HG03025 (cell line): ENCODE data around the gene PCDHA7.
"Not testable (repeated sequence)": the region's sequence is repeated elsewhere in the genome, so short reads cannot be mapped to it uniquely, and the experiment has no call there.

Source experiments
- ATAC-seq: cut with Tn5 transposase; IDR thresholded peaks from one replicate; pipeline ENCODE4 v1.9.1; 2021; ENCODE audit warnings: mild to moderate bottlenecking, moderate library complexity; ENCODE audit not compliant: unreplicated experiment, low FRiP score

The PCDHA7 gene

GRCh38 chr5:140857177-140857986 is 23.3 kb downstream of the PCDHA7 start:
- ATAC-seq: no peak

DNA sequence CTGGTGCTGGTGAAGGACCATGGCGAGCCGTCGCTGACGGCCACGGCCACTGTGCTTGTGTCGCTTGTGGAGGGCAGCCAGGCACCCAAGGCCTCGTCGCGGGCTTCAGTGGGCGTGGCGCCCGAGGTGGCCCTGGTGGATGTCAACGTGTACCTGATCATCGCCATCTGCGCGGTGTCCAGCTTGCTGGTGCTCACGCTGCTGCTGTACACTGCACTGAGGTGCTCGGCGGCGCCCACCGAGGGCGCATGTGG is 23.8 kb downstream of the PCDHA7 start:
- no peak for ATAC-seq

GRCh38 chr5:140862441-140863295 is 28.6 kb downstream of the PCDHA7 start:
- ATAC-seq: no peak

DNA sequence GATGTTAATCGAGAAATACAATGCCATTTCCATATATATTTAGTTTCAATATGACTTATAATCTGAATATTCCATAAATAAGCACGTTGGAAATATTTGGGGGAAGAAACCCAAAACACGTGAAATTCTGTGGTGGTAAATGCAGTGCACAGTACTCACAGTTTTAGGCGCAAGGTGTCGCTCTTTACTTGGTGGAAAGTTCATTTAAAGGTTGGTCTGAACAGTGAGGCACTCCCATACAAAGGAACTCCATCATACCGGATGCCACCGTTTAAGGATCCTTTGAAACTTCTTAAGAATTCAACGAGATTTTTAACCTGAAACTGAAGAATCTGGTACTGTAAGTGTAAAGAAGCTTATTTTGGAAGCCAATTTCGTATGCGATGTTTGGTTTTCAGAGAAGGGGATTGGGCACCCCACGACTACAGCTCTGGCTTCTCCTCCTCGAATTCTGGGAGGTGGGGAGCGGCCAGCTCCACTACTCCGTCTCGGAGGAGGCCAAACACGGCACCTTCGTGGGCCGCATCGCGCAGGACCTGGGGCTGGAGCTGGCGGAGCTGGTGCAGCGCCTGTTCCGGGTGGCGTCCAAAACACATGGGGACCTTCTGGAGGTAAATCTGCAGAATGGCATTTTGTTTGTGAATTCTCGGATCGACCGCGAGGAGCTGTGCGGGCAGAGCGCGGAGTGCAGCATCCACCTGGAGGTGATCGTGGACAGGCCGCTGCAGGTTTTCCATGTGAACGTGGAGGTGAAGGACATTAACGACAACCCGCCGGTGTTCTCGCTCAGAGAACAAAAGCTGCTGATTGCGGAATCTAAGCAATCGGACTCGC is 34.9 kb downstream of the PCDHA7 start, which contains the start of gene PCDHA11:
Gene PCDHA11 (plus strand): TSS at position 237 of the 834 bp plus-strand sequence. CDS start 147 bp downstream, at position 384.
- ATAC-seq: no peak

DNA sequence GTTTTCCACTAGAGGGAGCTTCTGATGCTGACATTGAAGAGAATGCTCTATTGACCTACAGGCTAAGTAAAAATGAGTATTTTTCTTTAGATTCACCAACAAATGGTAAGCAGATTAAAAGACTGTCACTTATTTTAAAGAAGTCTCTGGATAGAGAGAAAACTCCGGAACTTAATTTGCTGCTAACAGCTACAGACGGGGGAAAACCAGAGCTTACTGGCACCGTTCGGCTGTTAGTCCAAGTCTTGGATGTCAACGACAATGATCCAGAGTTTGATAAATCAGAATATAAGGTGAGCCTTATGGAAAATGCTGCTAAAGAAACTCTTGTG is 35.5 kb downstream of the PCDHA7 start:
- no peak for ATAC-seq

GRCh38 chr5:140870221-140871201 is 36.4 kb downstream of the PCDHA7 start:
- ATAC-seq: no peak

DNA sequence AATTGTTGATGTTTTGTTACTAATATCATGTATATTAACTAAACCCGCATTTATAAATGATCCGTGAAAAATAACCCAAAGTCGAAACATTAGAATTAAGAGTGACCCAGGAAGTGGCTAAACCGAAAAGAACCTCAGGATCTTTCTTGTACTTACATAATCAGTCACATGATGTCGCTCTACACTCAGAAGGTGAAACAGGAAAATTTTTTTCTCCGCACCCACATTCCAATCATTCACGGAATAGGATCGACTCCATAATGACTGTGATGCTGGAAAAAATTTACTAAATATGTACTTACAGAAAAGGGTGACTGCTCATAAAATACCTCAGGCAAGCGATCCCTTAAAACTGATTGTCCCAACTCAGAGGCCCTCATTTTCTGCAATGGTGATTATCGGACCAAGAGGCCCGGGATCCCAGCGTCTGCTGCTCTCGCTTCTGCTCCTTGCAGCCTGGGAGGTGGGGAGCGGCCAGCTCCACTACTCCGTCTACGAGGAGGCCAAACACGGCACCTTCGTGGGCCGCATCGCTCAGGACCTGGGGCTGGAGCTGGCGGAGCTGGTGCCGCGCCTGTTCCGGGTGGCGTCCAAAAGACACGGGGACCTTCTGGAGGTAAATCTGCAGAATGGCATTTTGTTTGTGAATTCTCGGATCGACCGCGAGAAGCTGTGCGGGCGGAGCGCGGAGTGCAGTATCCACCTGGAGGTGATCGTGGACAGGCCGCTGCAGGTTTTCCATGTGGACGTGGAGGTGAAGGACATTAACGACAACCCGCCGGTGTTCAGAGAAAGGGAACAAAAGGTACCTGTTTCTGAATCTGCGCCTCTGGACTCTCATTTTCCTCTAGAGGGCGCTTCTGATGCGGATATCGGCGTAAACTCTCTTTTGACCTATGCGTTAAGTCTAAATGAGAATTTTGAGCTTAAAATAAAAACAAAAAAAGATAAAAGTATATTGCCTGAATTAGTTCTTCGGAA is 41.3 kb downstream of the PCDHA7 start, which contains the start of gene PCDHA12:
Gene PCDHA12 (plus strand): TSS at position 224 of the 981 bp plus-strand sequence. CDS start 165 bp downstream, at position 389.
- ATAC-seq: no peak

DNA sequence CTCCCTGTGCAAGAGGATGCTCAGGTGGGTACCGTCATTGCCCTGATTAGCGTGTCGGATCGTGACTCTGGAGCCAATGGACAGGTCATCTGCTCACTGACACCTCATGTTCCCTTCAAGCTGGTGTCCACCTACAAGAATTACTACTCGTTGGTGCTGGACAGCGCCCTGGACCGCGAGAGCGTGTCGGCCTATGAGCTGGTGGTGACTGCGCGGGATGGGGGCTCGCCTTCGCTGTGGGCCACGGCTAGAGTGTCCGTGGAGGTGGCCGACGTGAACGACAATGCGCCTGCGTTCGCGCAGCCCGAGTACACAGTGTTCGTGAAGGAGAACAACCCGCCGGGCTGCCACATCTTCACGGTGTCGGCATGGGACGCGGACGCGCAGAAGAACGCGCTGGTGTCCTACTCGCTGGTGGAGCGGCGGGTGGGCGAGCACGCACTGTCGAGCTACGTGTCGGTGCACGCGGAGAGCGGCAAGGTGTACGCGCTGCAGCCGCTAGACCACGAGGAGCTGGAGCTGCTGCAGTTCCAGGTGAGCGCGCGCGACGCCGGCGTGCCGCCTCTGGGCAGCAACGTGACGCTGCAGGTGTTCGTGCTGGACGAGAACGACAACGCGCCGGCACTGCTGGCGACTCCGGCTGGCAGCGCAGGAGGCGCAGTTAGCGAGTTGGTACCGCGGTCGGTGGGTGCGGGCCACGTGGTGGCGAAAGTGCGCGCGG is 42.6 kb downstream of the PCDHA7 start:
- ATAC-seq: not testable (repeated sequence)

GRCh38 chr5:140877262-140877581 is 43.2 kb downstream of the PCDHA7 start:
- ATAC-seq: no peak

DNA sequence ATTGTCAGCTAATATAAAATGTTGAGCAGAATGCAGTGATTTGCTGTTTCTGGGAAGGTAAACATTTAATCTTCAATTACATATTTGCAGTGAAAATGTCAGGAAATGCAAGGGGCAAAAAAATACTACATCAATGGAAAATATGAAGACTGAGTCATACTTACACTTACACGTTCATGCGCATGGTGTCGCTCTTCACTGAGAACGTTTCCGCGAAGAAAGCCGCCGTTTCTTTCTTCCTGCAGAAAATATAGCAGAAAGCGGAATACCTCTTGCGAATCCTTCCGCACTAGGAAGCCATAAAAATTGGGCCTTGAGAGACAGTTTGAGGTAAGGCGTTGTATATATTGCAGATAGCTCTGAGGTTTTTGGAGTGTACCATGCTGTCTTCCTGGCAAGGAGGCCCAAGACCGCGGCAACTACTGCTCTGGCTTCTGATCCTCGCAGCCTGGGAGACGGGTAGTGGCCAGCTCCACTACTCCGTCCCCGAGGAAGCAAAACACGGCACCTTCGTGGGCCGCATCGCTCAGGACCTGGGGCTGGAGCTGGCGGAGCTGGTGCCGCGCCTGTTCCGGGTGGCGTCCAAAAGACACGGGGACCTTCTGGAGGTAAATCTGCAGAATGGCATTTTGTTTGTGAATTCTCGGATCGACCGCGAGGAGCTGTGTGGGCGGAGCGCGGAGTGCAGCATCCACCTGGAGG is 48.0 kb downstream of the PCDHA7 start, which contains the start of gene PCDHA13:
Gene PCDHA13 (plus strand): TSS at position 236 of the 702 bp plus-strand sequence. CDS start 145 bp downstream, at position 381.
- no peak for ATAC-seq

GRCh38 chr5:140882591-140882899 is 48.5 kb downstream of the PCDHA7 start:
- no peak for ATAC-seq

DNA sequence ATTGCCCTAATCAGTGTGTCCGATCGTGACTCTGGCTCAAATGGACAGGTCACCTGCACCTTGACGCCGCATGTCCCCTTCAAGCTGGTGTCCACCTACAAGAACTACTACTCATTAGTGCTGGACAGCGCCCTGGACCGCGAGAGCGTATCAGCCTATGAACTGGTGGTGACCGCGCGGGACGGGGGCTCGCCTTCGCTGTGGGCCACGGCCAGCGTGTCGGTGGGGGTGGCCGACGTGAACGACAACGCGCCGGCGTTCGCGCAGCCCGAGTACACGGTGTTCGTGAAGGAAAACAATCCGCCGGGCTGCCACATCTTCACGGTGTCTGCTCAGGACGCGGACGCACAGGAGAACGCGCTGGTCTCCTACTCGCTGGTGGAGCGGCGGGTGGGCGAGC is 49.3 kb downstream of the PCDHA7 start:
- no peak for ATAC-seq

- ATAC-seq: no peak
Observed at GRCh38 chr5:140883927-140884697, 50.0 kb downstream of the PCDHA7 start.
